Stimulated activated effector memory CD8-positive, alpha-beta T cell treated with anti-CD3 and anti-CD28 coated beads, Interleukin-12 subunit alpha, Interleukin-12 subunit beta, amount 100 ng/mL, for 72 hours (primary cell): ENCODE results near the gene UPF1.
A peak's percentile ranks its signal among the peaks of the same experiment; 100 is the strongest.
"Not testable (repeated sequence)": the region's sequence is repeated elsewhere in the genome, so short reads cannot be mapped to it uniquely, and the experiment has no call there.

Source experiments
- ATAC-seq: fragments of 150-1000 bp; cut with Tn5 transposase; 2 replicates; pipeline ENCODE4 v1.10.0; 2021
- DNase-seq, 2 donors: peaks; one replicate each; pipeline ENCODE4 v3.0.0; 2021 to 2022; ENCODE audit warnings: low spot score in 2 of 2
- H3K27ac Mint-ChIP-seq: one replicate; pipeline ENCODE4 v1.8.0; 2022; ENCODE audit warnings: mild to moderate bottlenecking, mixed read lengths
- H3K36me3 Mint-ChIP-seq: one replicate; pipeline ENCODE4 v1.8.0; 2022; ENCODE audit warnings: mild to moderate bottlenecking, mixed read lengths
- H3K4me1 Mint-ChIP-seq: one replicate; pipeline ENCODE4 v1.8.0; 2022; ENCODE audit warnings: mixed read lengths
- H3K4me3 Mint-ChIP-seq: one replicate; pipeline ENCODE4 v1.8.0; 2022; ENCODE audit warnings: mild to moderate bottlenecking, mixed read lengths
- H3K9me3 Mint-ChIP-seq: one replicate; pipeline ENCODE4 v1.8.0; 2022; ENCODE audit warnings: mixed read lengths

UPF1 gene

GRCh38 chr19:18794029-18794313 is 37.8 kb upstream of the UPF1 start:
- H3K4me1 Mint-ChIP-seq: peaks cover 20% of the 10 kb centered on the region
- ATAC-seq: no peak
- peaks cover 6% of the 10 kb centered on the region for H3K36me3 Mint-ChIP-seq
- no peak overlapping the region for H3K4me3 Mint-ChIP-seq
- no peaks in the 10 kb centered on the region for H3K9me3 Mint-ChIP-seq
- no peak overlapping the region for H3K27ac Mint-ChIP-seq
- no peak for DNase-seq

- Mint-ChIP-seq H3K4me3 (no peak overlapping the region), H3K4me1 (peaks cover 13% of the 10 kb centered on the region), H3K9me3 (no peaks in the 10 kb centered on the region), H3K27ac (no peak overlapping the region), H3K36me3 (peaks cover 6% of the 10 kb centered on the region)
- DNase-seq (no peak), ATAC-seq (no peak)
These were observed 37.1 kb upstream of the UPF1 start for GRCh38 chr19:18794692-18795091.

- no peak overlapping the region for H3K27ac Mint-ChIP-seq
- no peak overlapping the region for H3K4me3 Mint-ChIP-seq
- ATAC-seq: peak; percentile 5
These were observed 36.2 kb upstream of the UPF1 start for GRCh38 chr19:18795540-18795939.

GRCh38 chr19:18796239-18796638 is 35.5 kb upstream of the UPF1 start:
- Mint-ChIP-seq H3K36me3 (no peaks in the 10 kb centered on the region), H3K4me1 (no peaks in the 10 kb centered on the region), H3K9me3 (no peaks in the 10 kb centered on the region), H3K27ac (no peak overlapping the region), H3K4me3 (no peak overlapping the region)
- peak; percentile 60 for ATAC-seq
- no peak for DNase-seq

More at GRCh38 chr19:18795540-18795939, 36.2 kb upstream of the UPF1 start:
- H3K36me3 Mint-ChIP-seq: peaks cover under 1% of the 10 kb centered on the region
- peaks cover 6% of the 10 kb centered on the region for H3K4me1 Mint-ChIP-seq
- H3K9me3 Mint-ChIP-seq: no peaks in the 10 kb centered on the region
- no peak for DNase-seq

- Mint-ChIP-seq H3K27ac (no peak overlapping the region), H3K9me3 (no peaks in the 10 kb centered on the region), H3K4me3 (no peak overlapping the region), H3K36me3 (no peaks in the 10 kb centered on the region), H3K4me1 (no peaks in the 10 kb centered on the region)
- DNase-seq: no peak
- ATAC-seq: no peak
These were observed 33.1 kb upstream of the UPF1 start for GRCh38 chr19:18798384-18799352.

GRCh38 chr19:18799389-18799970 is 32.3 kb upstream of the UPF1 start:
- Mint-ChIP-seq H3K36me3 (no peaks in the 10 kb centered on the region), H3K4me1 (no peaks in the 10 kb centered on the region), H3K4me3 (no peak overlapping the region), H3K27ac (no peak overlapping the region), H3K9me3 (no peaks in the 10 kb centered on the region)
- no peak for ATAC-seq
- DNase-seq: no peak

GRCh38 chr19:18800079-18800478 is 31.7 kb upstream of the UPF1 start:
- Mint-ChIP-seq H3K36me3 (no peaks in the 10 kb centered on the region), H3K4me1 (no peaks in the 10 kb centered on the region), H3K4me3 (no peak overlapping the region), H3K27ac (no peak overlapping the region), H3K9me3 (no peaks in the 10 kb centered on the region)
- DNase-seq (no peak), ATAC-seq (no peak)

- no peak overlapping the region for H3K27ac Mint-ChIP-seq
- H3K4me1 Mint-ChIP-seq: no peaks in the 10 kb centered on the region
- H3K9me3 Mint-ChIP-seq: no peaks in the 10 kb centered on the region
- no peak overlapping the region for H3K4me3 Mint-ChIP-seq
- DNase-seq (no peak), ATAC-seq (no peak)
- no peaks in the 10 kb centered on the region for H3K36me3 Mint-ChIP-seq
These were observed 31.1 kb upstream of the UPF1 start for GRCh38 chr19:18800636-18801035.

- Mint-ChIP-seq H3K27ac (no peak overlapping the region), H3K9me3 (no peaks in the 10 kb centered on the region)
These were observed 29.4 kb upstream of the UPF1 start for GRCh38 chr19:18802354-18802753.

GRCh38 chr19:18803550-18804138 is 28.1 kb upstream of the UPF1 start:
- Mint-ChIP-seq H3K9me3 (no peaks in the 10 kb centered on the region), H3K4me3 (no peak overlapping the region), H3K4me1 (no peaks in the 10 kb centered on the region), H3K27ac (no peak overlapping the region), H3K36me3 (no peaks in the 10 kb centered on the region)
- ATAC-seq (no peak), DNase-seq (no peak)

More at GRCh38 chr19:18802354-18802753, 29.4 kb upstream of the UPF1 start:
- Mint-ChIP-seq H3K4me1 (no peaks in the 10 kb centered on the region), H3K4me3 (no peak overlapping the region), H3K36me3 (no peaks in the 10 kb centered on the region)
- ATAC-seq (no peak), DNase-seq (no peak)

GRCh38 chr19:18804139-18804601 is 27.6 kb upstream of the UPF1 start:
- H3K27ac Mint-ChIP-seq: no peak overlapping the region
- no peak for DNase-seq
- H3K9me3 Mint-ChIP-seq: no peaks in the 10 kb centered on the region

GRCh38 chr19:18804643-18805042 is 27.1 kb upstream of the UPF1 start:
- Mint-ChIP-seq H3K9me3 (no peaks in the 10 kb centered on the region), H3K36me3 (no peaks in the 10 kb centered on the region), H3K4me1 (peaks cover 4% of the 10 kb centered on the region), H3K4me3 (no peak overlapping the region), H3K27ac (no peak overlapping the region)
- DNase-seq: no peak
- ATAC-seq: no peak

More at GRCh38 chr19:18804139-18804601, 27.6 kb upstream of the UPF1 start:
- H3K4me3 Mint-ChIP-seq: no peak overlapping the region
- H3K36me3 Mint-ChIP-seq: no peaks in the 10 kb centered on the region
- no peak for ATAC-seq
- no peaks in the 10 kb centered on the region for H3K4me1 Mint-ChIP-seq

- ATAC-seq: no peak
- Mint-ChIP-seq H3K27ac (no peak overlapping the region), H3K4me1 (peaks cover 6% of the 10 kb centered on the region), H3K36me3 (no peaks in the 10 kb centered on the region), H3K9me3 (no peaks in the 10 kb centered on the region), H3K4me3 (no peak overlapping the region)
- no peak for DNase-seq
These were observed 23.9 kb upstream of the UPF1 start for GRCh38 chr19:18807861-18808331.

GRCh38 chr19:18809149-18809868 is 22.4 kb upstream of the UPF1 start:
- Mint-ChIP-seq H3K4me3 (no peak overlapping the region), H3K4me1 (peaks cover 6% of the 10 kb centered on the region), H3K9me3 (no peaks in the 10 kb centered on the region), H3K27ac (no peak overlapping the region), H3K36me3 (no peaks in the 10 kb centered on the region)
- ATAC-seq (no peak), DNase-seq (no peak)

- not testable (repeated sequence) for ATAC-seq, H3K9me3 Mint-ChIP-seq, DNase-seq, H3K4me1 Mint-ChIP-seq, H3K27ac Mint-ChIP-seq, H3K4me3 Mint-ChIP-seq, H3K36me3 Mint-ChIP-seq
These were observed 20.1 kb upstream of the UPF1 start for GRCh38 chr19:18811638-18812037.
